ENCODE measurements around the gene XAB2.

Gene XAB2

DNA sequence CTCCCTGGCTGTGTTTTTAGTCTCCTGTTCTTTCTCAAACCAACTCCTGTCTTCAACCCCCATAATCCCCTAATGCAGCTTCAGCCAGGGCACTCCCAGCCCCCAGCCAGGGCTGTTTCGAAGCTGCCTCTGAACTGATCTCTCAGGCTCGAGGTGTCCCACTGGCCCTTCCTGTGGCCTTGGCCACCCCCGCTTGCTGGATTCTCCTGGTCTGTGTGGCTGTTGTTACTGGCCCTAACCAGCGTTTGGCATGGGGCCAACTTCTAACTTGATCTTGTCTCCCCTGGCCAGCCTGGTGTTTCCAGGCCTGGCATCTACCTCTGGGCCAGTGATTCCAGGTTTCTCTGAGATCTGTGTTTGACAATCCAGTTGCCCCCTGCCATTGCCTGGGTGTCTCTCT is 11.0 kb downstream of the XAB2 start:
- Histone ChIP-seq H3K36me3 (ENCODE audit: insufficient read depth, low read length) (peaks cover 61% of the 10 kb centered on the region), H3K27ac (ENCODE audit: low read depth, low read length) (no peak overlapping the region)
- 95% methylated on average over 4 of the region's 4 CpGs for WGBS

DNA sequence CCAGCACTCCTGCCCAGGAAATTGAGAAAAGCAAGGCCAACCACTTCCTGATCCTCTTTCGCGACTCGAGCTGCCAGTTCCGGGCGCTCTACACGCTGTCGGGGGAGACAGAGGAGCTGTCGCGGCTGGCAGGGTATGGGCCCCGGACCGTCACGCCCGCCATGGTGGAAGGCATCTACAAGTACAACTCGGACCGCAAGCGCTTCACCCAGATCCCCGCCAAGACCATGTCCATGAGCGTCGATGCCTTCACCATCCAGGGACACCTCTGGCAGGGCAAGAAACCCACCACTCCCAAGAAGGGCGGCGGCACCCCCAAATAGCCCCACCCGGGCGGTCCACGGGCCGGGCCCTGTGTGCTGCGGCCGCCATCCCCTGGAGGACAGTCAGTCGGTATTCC is 11.6 kb downstream of the XAB2 start:
- H3K36me3 ChIP-seq (ENCODE audit: insufficient read depth, low read length) = peaks cover 56% of the 10 kb centered on the region
- H3K9ac ChIP-seq (ENCODE audit: low read depth, low read length) = no peak overlapping the region
- H3K9me3 ChIP-seq (ENCODE audit: insufficient read depth, low read depth, low read length) = no peaks in the 10 kb centered on the region
- H3K4me3 ChIP-seq (ENCODE audit: low read length) = no peak overlapping the region
- H3K27me3 ChIP-seq (ENCODE audit: insufficient read depth, low read length) = no peaks in the 10 kb centered on the region
- WGBS = 95% methylated on average over 28 of the region's 28 CpGs
- no peaks in the 10 kb centered on the region for H3K4me1 ChIP-seq (ENCODE audit: insufficient read depth, low read length)
- no peak overlapping the region for H3K27ac ChIP-seq (ENCODE audit: low read depth, low read length)

More for the DNA sequence above, 11.0 kb downstream of the XAB2 start:
- no peak overlapping the region for H3K9ac ChIP-seq (ENCODE audit: low read depth, low read length)
- no peaks in the 10 kb centered on the region for H3K4me1 ChIP-seq (ENCODE audit: insufficient read depth, low read length)
- no peak overlapping the region for H3K4me3 ChIP-seq (ENCODE audit: low read length)
- H3K27me3 ChIP-seq (ENCODE audit: insufficient read depth, low read length) = no peaks in the 10 kb centered on the region
- H3K9me3 ChIP-seq (ENCODE audit: insufficient read depth, low read depth, low read length) = no peaks in the 10 kb centered on the region

DNA sequence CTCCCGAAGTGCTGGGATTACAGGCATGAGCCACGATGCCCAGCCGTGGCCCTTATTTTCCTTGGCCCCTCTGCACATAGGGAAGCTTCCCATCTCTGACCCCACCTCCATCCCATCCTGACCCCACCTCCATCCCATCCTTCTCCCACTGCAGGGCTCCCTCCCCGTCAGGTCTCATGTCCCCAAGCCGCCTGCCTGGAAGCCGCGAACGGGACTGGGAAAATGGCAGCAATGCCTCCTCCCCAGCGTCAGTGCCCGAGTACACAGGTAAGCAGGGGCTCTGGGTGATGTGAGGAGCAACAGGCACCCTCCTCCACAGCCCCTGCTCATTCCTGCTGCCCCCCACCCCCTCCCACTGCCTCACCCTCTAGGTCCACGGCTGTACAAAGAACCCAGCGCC is 12.2 kb downstream of the XAB2 start:
- Histone ChIP-seq H3K27ac (ENCODE audit: low read depth, low read length) (no peak overlapping the region), H3K9ac (ENCODE audit: low read depth, low read length) (no peak overlapping the region), H3K9me3 (ENCODE audit: insufficient read depth, low read depth, low read length) (no peaks in the 10 kb centered on the region), H3K4me3 (ENCODE audit: low read length) (no peak overlapping the region), H3K27me3 (ENCODE audit: insufficient read depth, low read length) (no peaks in the 10 kb centered on the region), H3K4me1 (ENCODE audit: insufficient read depth, low read length) (no peaks in the 10 kb centered on the region), H3K36me3 (ENCODE audit: insufficient read depth, low read length) (peaks cover 50% of the 10 kb centered on the region)
- 95% methylated on average over 12 of the region's 12 CpGs for WGBS

DNA sequence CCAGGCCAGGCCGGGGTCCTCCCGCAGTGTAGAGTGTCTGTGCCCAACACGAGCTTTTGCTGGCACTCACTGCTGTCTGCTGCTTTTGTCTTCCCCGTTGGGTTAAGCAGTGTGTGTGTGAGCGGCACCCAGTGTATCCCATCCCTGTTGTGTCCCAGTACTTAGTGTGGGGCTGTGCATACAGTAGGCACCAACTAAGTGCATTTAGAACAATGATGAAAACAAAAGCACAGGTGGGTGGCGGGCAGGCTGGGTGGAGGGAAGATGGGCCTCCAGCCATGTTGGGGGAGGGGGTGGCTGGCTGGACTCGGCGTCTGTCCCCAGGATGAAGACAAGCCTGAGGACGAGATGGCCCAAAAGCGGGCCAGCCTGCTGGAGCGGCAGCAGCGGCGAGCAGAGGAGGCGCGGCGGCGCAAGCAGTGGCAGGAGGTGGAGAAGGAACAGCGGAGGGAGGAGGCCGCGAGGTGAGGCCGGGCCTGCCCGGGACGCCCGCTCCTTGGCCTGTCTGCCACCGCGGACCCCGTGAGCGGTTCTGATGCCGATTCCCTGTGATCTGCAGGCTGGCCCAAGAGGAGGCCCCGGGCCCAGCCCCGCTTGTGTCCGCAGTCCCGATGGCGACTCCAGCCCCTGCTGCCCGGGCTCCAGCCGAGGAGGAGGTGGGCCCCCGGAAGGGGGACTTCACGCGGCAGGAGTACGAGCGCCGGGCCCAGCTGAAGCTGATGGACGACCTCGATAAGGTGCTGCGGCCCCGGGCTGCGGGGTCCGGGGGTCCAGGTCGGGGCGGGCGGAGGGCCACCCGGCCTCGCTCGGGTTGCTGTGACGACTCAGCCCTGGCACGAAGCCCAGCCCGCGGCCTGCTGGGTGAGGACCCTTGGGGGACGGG is 14.2 kb downstream of the XAB2 start:
- no peak overlapping the region for H3K9ac ChIP-seq (ENCODE audit: low read depth, low read length)
- no peaks in the 10 kb centered on the region for H3K4me1 ChIP-seq (ENCODE audit: insufficient read depth, low read length)
- no peaks in the 10 kb centered on the region for H3K27me3 ChIP-seq (ENCODE audit: insufficient read depth, low read length)
- H3K4me3 ChIP-seq (ENCODE audit: low read length) = no peak overlapping the region
- H3K9me3 ChIP-seq (ENCODE audit: insufficient read depth, low read depth, low read length) = no peaks in the 10 kb centered on the region
- peaks cover 39% of the 10 kb centered on the region for H3K36me3 ChIP-seq (ENCODE audit: insufficient read depth, low read length)
- 94% methylated on average over 59 of the region's 59 CpGs for WGBS
- H3K27ac ChIP-seq (ENCODE audit: low read depth, low read length) = no peak overlapping the region

DNA sequence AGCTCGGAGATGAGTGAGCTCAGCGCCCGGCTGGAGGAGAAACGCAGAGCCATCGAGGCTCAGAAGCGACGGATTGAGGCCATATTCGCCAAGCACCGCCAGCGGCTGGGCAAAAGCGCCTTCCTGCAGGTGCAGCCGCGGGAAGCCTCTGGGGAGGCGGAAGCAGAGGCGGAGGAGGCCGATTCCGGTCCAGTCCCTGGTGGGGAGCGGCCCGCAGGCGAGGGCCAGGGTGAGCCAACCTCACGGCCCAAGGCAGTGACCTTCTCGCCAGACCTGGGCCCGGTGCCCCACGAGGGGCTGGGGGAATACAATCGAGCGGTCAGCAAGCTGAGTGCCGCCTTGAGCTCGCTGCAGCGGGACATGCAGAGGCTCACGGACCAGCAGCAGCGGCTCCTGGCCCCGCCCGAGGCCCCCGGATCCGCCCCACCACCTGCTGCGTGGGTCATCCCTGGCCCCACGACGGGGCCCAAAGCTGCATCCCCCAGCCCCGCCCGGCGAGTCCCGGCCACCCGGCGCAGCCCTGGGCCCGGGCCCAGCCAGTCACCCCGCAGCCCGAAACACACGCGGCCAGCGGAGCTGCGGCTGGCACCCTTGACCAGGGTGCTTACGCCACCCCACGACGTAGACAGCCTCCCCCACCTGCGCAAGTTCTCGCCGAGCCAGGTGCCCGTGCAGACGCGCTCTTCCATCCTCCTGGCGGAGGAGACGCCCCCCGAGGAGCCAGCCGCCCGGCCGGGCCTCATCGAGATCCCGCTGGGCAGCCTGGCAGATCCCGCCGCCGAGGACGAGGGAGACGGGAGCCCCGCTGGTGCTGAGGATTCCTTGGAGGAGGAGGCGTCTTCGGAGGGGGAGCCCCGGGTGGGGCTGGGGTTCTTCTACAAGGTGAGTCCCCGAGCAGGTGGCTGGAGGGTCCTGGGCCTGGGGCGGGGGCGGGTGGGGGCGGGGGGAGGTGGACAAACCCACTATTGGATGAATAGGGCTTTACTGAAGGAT is 16.8 kb downstream of the XAB2 start:
- Histone ChIP-seq H3K4me3 (ENCODE audit: low read length) (no peak overlapping the region), H3K9me3 (ENCODE audit: insufficient read depth, low read depth, low read length) (no peaks in the 10 kb centered on the region), H3K27ac (ENCODE audit: low read depth, low read length) (no peak overlapping the region), H3K36me3 (ENCODE audit: insufficient read depth, low read length) (peaks cover 31% of the 10 kb centered on the region), H3K27me3 (ENCODE audit: insufficient read depth, low read length) (no peaks in the 10 kb centered on the region), H3K4me1 (ENCODE audit: insufficient read depth, low read length) (no peaks in the 10 kb centered on the region), H3K9ac (ENCODE audit: low read depth, low read length) (no peak overlapping the region)
- WGBS = 95% methylated on average over 77 of the region's 81 CpGs

DNA sequence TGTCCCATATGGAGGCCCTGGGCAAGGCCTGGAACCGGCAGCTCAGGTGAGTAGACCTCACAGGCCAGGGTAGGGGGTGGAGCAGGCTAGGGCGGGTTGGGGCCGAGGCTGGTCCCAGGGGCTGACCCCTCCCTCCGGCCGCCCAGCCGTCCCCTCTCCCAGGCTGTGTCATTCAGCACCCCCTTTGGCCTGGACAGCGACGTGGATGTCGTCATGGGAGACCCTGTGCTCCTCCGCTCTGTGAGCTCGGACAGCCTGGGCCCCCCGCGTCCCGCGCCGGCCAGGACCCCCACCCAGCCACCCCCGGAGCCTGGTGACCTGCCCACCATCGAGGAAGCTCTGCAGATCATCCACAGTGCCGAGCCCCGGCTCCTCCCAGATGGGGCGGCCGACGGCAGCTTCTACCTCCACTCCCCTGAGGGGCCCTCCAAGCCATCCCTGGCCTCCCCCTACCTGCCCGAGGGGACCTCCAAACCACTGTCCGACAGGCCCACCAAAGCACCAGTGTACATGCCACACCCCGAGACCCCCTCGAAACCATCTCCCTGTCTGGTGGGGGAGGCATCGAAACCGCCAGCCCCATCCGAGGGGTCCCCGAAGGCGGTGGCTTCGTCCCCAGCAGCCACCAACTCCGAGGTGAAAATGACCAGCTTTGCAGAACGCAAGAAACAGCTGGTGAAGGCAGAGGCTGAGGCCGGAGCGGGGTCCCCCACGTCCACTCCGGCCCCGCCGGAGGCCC is 17.6 kb downstream of the XAB2 start:
- 95% methylated on average over 41 of the region's 41 CpGs for WGBS

DNA sequence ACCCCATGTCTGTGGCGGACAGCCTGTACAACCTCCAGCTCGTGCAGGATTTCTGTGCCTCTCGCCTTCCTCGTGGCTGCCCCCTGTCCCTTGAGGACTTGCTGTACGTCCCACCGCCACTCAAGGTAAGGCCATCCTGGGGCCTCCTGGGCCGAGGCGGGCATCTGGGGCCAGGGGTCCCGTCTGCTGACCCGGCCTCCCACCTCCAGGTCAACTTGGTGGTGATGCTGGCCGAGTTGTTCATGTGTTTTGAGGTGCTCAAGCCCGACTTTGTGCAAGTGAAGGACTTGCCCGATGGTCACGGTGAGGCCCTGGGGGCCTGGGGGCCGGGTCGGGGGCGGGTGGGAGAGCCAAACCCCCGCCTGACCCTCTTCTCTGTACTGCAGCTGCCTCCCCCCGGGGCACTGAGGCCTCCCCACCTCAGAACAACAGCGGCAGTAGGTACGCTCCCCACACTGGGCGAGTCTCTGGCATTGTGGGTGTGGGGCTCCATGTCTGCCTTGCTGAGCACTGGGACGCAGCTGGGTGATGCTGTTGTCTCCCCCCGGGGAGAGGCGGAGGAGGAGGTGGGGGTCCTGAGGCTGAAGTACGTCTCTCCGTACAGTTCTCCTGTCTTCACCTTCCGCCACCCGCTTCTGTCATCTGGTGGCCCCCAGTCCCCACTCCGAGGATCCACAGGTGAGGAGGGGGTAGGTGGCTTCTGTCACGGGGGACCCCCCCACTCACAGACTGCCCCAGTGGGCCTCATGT is 18.7 kb downstream of the XAB2 start:
- Histone ChIP-seq H3K4me3 (ENCODE audit: low read length) (no peak overlapping the region), H3K27me3 (ENCODE audit: insufficient read depth, low read length) (no peaks in the 10 kb centered on the region), H3K9me3 (ENCODE audit: insufficient read depth, low read depth, low read length) (no peaks in the 10 kb centered on the region), H3K9ac (ENCODE audit: low read depth, low read length) (no peak overlapping the region), H3K4me1 (ENCODE audit: insufficient read depth, low read length) (no peaks in the 10 kb centered on the region), H3K36me3 (ENCODE audit: insufficient read depth, low read length) (peaks cover 18% of the 10 kb centered on the region), H3K27ac (ENCODE audit: low read depth, low read length) (no peak overlapping the region)
- 95% methylated on average over 31 of the region's 31 CpGs for WGBS

More for the DNA sequence above, 17.6 kb downstream of the XAB2 start:
- Histone ChIP-seq H3K9me3 (ENCODE audit: insufficient read depth, low read depth, low read length) (no peaks in the 10 kb centered on the region), H3K27ac (ENCODE audit: low read depth, low read length) (no peak overlapping the region), H3K4me3 (ENCODE audit: low read length) (no peak overlapping the region), H3K4me1 (ENCODE audit: insufficient read depth, low read length) (no peaks in the 10 kb centered on the region), H3K27me3 (ENCODE audit: insufficient read depth, low read length) (no peaks in the 10 kb centered on the region), H3K36me3 (ENCODE audit: insufficient read depth, low read length) (peaks cover 22% of the 10 kb centered on the region), H3K9ac (ENCODE audit: low read depth, low read length) (no peak overlapping the region)

DNA sequence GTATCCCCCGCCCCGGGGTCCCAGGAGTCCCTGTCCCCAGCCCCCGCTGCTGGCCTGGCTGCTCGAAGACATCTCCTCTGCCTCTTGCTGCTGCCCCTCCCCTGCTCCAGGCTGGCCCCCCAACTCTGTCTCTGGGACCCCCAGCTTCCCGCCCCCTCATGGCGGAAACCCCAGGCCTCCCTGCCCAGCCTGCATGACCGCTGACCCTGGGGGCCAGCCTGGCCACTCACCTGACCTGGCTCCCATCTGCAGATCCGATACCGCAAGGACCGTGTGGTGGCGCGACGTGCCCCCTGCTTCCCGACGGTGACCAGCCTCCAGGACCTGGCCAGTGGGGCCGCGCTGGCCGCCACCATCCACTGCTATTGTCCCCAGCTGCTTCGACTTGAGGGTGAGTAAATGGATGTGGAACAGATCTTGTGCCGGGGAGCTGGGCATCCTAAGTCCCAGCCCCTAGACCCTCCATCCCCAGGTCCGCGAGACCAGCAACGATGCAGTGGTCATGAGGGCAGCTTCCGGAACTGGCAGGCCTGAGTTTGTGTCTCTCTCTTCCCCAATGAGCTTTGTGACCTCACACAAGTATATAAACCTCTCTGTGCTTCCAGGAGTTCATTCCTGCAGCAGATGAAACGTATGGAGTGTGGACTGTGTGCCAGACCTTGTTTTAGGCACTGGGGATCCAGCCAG is 21.3 kb downstream of the XAB2 start:
- Histone ChIP-seq H3K4me1 (ENCODE audit: insufficient read depth, low read length) (no peaks in the 10 kb centered on the region), H3K27me3 (ENCODE audit: insufficient read depth, low read length) (no peaks in the 10 kb centered on the region), H3K27ac (ENCODE audit: low read depth, low read length) (no peak overlapping the region), H3K9ac (ENCODE audit: low read depth, low read length) (no peak overlapping the region), H3K4me3 (ENCODE audit: low read length) (no peak overlapping the region), H3K36me3 (ENCODE audit: insufficient read depth, low read length) (peaks cover 18% of the 10 kb centered on the region), H3K9me3 (ENCODE audit: insufficient read depth, low read depth, low read length) (no peaks in the 10 kb centered on the region)
- 97% methylated on average over 25 of the region's 25 CpGs for WGBS

DNA sequence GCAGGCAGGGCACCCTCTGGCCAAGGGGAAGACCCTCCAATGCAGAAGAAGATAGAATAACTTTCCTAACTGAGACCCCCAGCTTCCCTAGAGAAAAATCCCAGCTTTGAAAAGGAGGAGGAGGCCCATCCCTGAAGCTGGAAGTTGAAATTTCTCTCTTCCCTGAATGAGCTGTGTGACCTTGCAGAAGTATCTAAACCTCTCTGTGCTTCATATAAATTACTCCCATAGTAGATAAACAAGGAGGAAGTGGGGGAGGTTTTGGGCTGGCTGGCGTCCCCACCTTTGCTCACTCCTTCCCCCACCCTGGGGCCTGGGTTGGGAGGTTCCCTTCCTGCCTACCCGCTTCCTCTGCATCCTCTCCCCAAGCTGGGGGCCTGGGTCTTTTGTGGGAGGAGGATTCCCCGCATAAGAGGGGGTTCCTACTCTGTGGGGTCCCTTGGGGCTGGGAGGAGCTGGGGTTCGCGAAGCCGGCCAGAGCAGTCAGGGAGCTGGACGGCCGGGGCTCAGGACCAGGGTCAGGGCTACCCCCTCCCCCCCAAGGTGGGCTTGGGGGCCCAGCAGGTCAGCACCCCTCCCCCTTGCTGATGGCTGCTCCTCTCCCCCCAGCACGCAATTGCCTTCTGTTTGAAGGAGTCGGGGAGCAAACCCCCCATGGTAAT is 22.0 kb downstream of the XAB2 start:
- Histone ChIP-seq H3K4me3 (ENCODE audit: low read length) (no peak overlapping the region), H3K9ac (ENCODE audit: low read depth, low read length) (no peak overlapping the region), H3K4me1 (ENCODE audit: insufficient read depth, low read length) (no peaks in the 10 kb centered on the region), H3K27me3 (ENCODE audit: insufficient read depth, low read length) (no peaks in the 10 kb centered on the region), H3K27ac (ENCODE audit: low read depth, low read length) (no peak overlapping the region), H3K36me3 (ENCODE audit: insufficient read depth, low read length) (peaks cover 18% of the 10 kb centered on the region), H3K9me3 (ENCODE audit: insufficient read depth, low read depth, low read length) (no peaks in the 10 kb centered on the region)
- 91% methylated on average over 8 of the region's 10 CpGs for WGBS

Data from HUES64 (cell line).